ENCODE results near the gene GSN. TPM values are rescaled to one million over a fixed set of nuclear protein-coding genes. Genes with fewer than 3 reads are reported as not detected.

GSN gene
- total and polyA plus RNA-seq, 2 of the 8 experiments (the other 6 are each of a cell fraction or from before 2014, with no cell fraction given), result 52.3 to 94.5 TPM

- no peaks in the 10 kb centered on the region for H3K9me3 ChIP-seq (ENCODE audit: insufficient read depth in 2 of 2, low read depth in 1 of 2, low read length in 1 of 2)
- peaks cover 7 to 9% of the 10 kb centered on the region in 2 experiments for H4K20me1 ChIP-seq (replicated peaks in 1 of 2; ENCODE audit: control insufficient read depth in 1 of 2, insufficient read depth in 2 of 2, low read length in 2 of 2)
- no peak overlapping the region for H2BK20ac ChIP-seq (ENCODE audit: low read length)
- H4K8ac ChIP-seq (ENCODE audit: extremely low read depth, insufficient read depth, low read length), result no peak overlapping the region
- H3K4ac ChIP-seq (replicated peaks; ENCODE audit: insufficient read length, low read depth, low read length), result no peak overlapping the region
- no peak overlapping the region for H2AK5ac ChIP-seq (ENCODE audit: low read depth, low read length)
- peaks cover 2% of the 10 kb centered on the region; the same call in 1 of the 2 replicates for H3K23me2 ChIP-seq (ENCODE audit: low read depth, low read length)
- DNase-seq (ENCODE audit: low read depth in 1 of 2, low spot score in 2 of 2) (no peak), FAIRE-seq (no peak)
- 90% methylated on average over 6 of the region's 6 CpGs; no CpG with 5 or more reads in 1 of the 2 experiments for WGBS, 2 experiments (ENCODE audit: extremely low coverage in 1 of 2, insufficient coverage in 1 of 2, insufficient read length in 1 of 2, insufficient replicate concordance in 2 of 2, low coverage in 1 of 2, low lambda C conversion rate in 2 of 2, missing lambda C conversion rate in 1 of 2)
- H2BK12ac ChIP-seq (ENCODE audit: low read depth, low read length), result no peak overlapping the region
- no peak overlapping the region for H4K5ac ChIP-seq (ENCODE audit: insufficient read length, low read depth, low read length)
- no peak overlapping the region for H2BK120ac ChIP-seq (replicated peaks; ENCODE audit: low read depth, low read length)
- H2BK15ac ChIP-seq (ENCODE audit: low read length), result no peak overlapping the region
- no peak overlapping the region for H3K14ac ChIP-seq (ENCODE audit: insufficient read length)
- no peaks in the 10 kb centered on the region; the same call in 1 of the 2 replicates for H3K79me1 ChIP-seq (ENCODE audit: low read depth, low read length)
- H3K4me1 ChIP-seq (replicated peaks in 1 of 4; ENCODE audit: control insufficient read depth in 3 of 4, insufficient read depth in 4 of 4, low read length in 3 of 4), result peaks cover 10 to 24% (median 19%) of the 10 kb centered on the region in 4 experiments
- no peaks in the 10 kb centered on the region for H3K36me3 ChIP-seq (ENCODE audit: control insufficient read depth in 2 of 4, insufficient read depth in 4 of 4, low read length in 3 of 4)
- H2BK5ac ChIP-seq (ENCODE audit: low read depth, low read length), result no peak overlapping the region
- no peaks in the 10 kb centered on the region for H3K79me2 ChIP-seq (ENCODE audit: control insufficient read depth in 1 of 2, insufficient read depth in 2 of 2, low read length in 2 of 2)
- ChIA-PET CTCF (ENCODE audit: partially characterized antibody) (interaction anchor here (0.6 to 3.2 kb wide), 7 partner anchors 14 to 728 kb away, joined by 3 to 15 read pairs (median 4); partner anchors contain the start of gene GSN), POLR2A (ENCODE audit: partially characterized antibody) (no interaction called here)
- H3K18ac ChIP-seq (ENCODE audit: extremely low read depth, low read length), result no peak overlapping the region
- H3K27me3 ChIP-seq (replicated peaks in 1 of 4; ENCODE audit: control insufficient read depth in 3 of 4, extremely low read depth in 1 of 4, insufficient read depth in 3 of 4, low read length in 3 of 4), result peaks cover 0 to 3% (median 2%) of the 10 kb centered on the region in 4 experiments; a peak in 3 of 7 replicates
- H3K4me2 ChIP-seq (ENCODE audit: insufficient read depth in 1 of 2, low read depth in 2 of 2, low read length in 2 of 2), result no peak overlapping the region
- H3K27ac ChIP-seq (ENCODE audit: low read depth, low read length), result no peak overlapping the region
- no peak overlapping the region for H3K9ac ChIP-seq (replicated peaks in 1 of 4; ENCODE audit: extremely low read depth in 1 of 4, low read depth in 3 of 4, low read length in 3 of 4)
- H3K4me3 ChIP-seq (ENCODE audit: extremely low read depth in 1 of 4, insufficient read depth in 2 of 4, low read depth in 3 of 4, low read length in 4 of 4), result no peak overlapping the region
- no peak overlapping the region for H3K23ac ChIP-seq (ENCODE audit: insufficient read length)
- H4K91ac ChIP-seq (replicated peaks; ENCODE audit: insufficient read length, low read length), result peak overlapping the region; percentile 5
- no peak overlapping the region for H3K56ac ChIP-seq (replicated peaks; ENCODE audit: insufficient read length, low read depth, low read length)
- no peak overlapping the region for H2AFZ ChIP-seq (ENCODE audit: low read length)
- TF ChIP-seq CTCF (IDR thresholded peaks at IDR 0.05; ENCODE audit: control extremely low read depth in 1 of 3, insufficient read depth in 1 of 3, low read depth in 1 of 3, low read length in 3 of 3) (no peak), SRF (IDR thresholded peaks at IDR 0.05; ENCODE audit: low read depth, low read length) (no peak), CHD1 (IDR thresholded peaks at IDR 0.05; ENCODE audit: low read depth, low read length) (no peak), TBP (IDR thresholded peaks at IDR 0.05; ENCODE audit: low read depth, low read length) (no peak), SP2 (IDR thresholded peaks at IDR 0.05; ENCODE audit: low read length) (no peak), TEAD4 (IDR thresholded peaks at IDR 0.05; ENCODE audit: low read depth, low read length) (no peak), RXRA (IDR thresholded peaks at IDR 0.05; ENCODE audit: insufficient read depth, low read depth, low read length) (no peak), SUZ12 (IDR thresholded peaks at IDR 0.05; ENCODE audit: low read length) (no peak), CTBP2 (IDR thresholded peaks at IDR 0.05; ENCODE audit: borderline replicate concordance, insufficient read depth, insufficient read length, low read length) (no peak), KDM5A (IDR thresholded peaks at IDR 0.05; ENCODE audit: low read length) (no peak), CEBPB (IDR thresholded peaks at IDR 0.05; ENCODE audit: low read depth, low read length) (no peak)
Observed at GRCh38 chr9:121294151-121294743, 26.3 kb downstream of the GSN start.

All from H1 (cell line).